ENCODE data around the gene SLC7A8.

DNA sequence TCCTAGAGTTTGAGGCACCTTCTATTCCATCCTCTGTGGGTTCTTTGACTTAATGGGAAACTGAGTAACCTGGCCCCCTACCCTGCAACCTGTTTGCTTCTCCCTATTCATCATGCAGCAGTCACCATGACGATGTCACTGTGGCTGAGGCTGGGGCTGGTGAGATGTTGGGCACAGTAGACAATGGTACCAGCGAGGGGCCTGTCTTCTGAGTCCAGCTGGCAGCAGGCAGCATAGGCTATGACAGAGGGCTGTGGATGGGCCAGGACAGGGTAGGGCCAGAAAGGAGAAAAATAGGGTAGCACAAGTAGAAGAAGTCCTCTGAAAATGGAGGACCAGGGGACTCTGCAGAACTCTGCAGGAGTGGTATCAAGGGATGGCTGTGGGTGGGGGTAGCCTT, 80.7 kb downstream of the SLC7A8 start:
- TF ChIP-seq, protein P1, sequence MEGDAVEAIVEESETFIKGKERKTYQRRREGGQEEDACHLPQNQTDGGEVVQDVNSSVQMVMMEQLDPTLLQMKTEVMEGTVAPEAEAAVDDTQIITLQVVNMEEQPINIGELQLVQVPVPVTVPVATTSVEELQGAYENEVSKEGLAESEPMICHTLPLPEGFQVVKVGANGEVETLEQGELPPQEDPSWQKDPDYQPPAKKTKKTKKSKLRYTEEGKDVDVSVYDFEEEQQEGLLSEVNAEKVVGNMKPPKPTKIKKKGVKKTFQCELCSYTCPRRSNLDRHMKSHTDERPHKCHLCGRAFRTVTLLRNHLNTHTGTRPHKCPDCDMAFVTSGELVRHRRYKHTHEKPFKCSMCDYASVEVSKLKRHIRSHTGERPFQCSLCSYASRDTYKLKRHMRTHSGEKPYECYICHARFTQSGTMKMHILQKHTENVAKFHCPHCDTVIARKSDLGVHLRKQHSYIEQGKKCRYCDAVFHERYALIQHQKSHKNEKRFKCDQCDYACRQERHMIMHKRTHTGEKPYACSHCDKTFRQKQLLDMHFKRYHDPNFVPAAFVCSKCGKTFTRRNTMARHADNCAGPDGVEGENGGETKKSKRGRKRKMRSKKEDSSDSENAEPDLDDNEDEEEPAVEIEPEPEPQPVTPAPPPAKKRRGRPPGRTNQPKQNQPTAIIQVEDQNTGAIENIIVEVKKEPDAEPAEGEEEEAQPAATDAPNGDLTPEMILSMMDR (conservative IDR thresholded peaks at IDR 0.05; ENCODE audit: low read length), result no peak
- no peak for TF ChIP-seq EZH2phosphoT487 (IDR thresholded peaks at IDR 0.05; ENCODE audit: borderline replicate concordance, low read depth, low read length)
